Measurements from ENCODE around the gene DDX54. TPM values are rescaled to one million over a fixed set of nuclear protein-coding genes. Genes with fewer than 3 reads are reported as not detected.

Gene DDX54
- total RNA-seq, 1 experiment from 2014 or later, result 83.0 TPM

DNA sequence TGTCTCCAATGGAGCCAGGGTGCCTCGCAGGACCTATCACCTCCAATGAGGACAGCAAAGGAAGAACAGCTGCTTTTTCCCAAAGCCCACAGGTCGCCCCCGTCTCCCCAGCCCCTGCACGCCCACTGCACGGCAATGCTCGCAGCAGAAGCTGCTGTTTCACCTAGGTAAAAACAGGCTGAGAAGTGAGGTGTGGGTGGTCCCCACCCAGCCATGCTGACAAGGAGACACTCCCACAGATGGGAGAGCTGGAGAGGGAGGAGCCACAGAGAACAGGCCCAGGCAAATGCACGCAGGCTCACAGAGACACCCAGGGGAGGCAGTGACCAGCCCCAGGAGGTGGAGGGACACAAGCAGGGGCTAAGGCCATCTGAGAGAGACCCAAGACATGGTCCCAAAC lies 25.3 kb downstream of the DDX54 start:
- Histone ChIP-seq H2AFZ (ENCODE audit: low read length) (no peak overlapping the region), H3K4me2 (ENCODE audit: insufficient read depth, insufficient read length, low read length) (no peak overlapping the region), H2BK20ac (ENCODE audit: low read depth, low read length, poor library complexity, severe bottlenecking) (no peak overlapping the region), H3K14ac (ENCODE audit: insufficient read depth, low read length) (no peak overlapping the region), H4K20me1 (ENCODE audit: control insufficient read depth, insufficient read depth, insufficient read length) (no peaks in the 10 kb centered on the region), H4K91ac (ENCODE audit: insufficient read length, low read depth, low read length) (no peak overlapping the region), H3K9me3 (ENCODE audit: control insufficient read depth, low read depth, low read length) (no peaks in the 10 kb centered on the region), H3K27ac (ENCODE audit: insufficient read length, low read depth, low read length) (no peak overlapping the region), H3K79me2 (ENCODE audit: insufficient read depth, low read length) (no peaks in the 10 kb centered on the region), H3T11ph (ENCODE audit: low read length) (no peak overlapping the region), H2BK15ac (ENCODE audit: low read depth, low read length) (no peak overlapping the region), H3K23me2 (ENCODE audit: insufficient read length, low read depth, low read length, poor library complexity, severe bottlenecking) (peaks cover 3% of the 10 kb centered on the region), H4K8ac (replicated peaks; ENCODE audit: insufficient read length, low read depth, low read length) (no peak overlapping the region), H3K4me1 (ENCODE audit: insufficient read depth, low read length) (no peaks in the 10 kb centered on the region), H3K9ac (ENCODE audit: extremely low read depth, insufficient read length, low read length) (no peak overlapping the region), H2BK5ac (ENCODE audit: insufficient read length, low read length) (no peak overlapping the region), H2BK120ac (ENCODE audit: low read depth, low read length, poor library complexity, severe bottlenecking) (no peak overlapping the region), H3K79me1 (ENCODE audit: insufficient read depth, low read depth, low read length, poor library complexity, severe bottlenecking) (no peaks in the 10 kb centered on the region), H4K5ac (ENCODE audit: insufficient read length, low read depth, low read length) (no peak overlapping the region), H3K27me3 (ENCODE audit: insufficient read depth, low read length) (no peaks in the 10 kb centered on the region), H3K4ac (ENCODE audit: low read depth, low read length) (no peak overlapping the region), H3K18ac (ENCODE audit: insufficient read length, low read depth, low read length) (no peak overlapping the region), H2AK5ac (ENCODE audit: insufficient read length, low read length) (no peak overlapping the region), H3K56ac (ENCODE audit: insufficient read length, low read depth, low read length) (no peak overlapping the region), H3K23ac (ENCODE audit: insufficient read length, low read depth, low read length) (no peak overlapping the region), H2BK12ac (ENCODE audit: insufficient read length, low read depth, low read length) (no peak overlapping the region)
- Mint-ChIP-seq H3K27ac (no peak overlapping the region), H3K4me3 (no peak overlapping the region), H3K9me3 (no peaks in the 10 kb centered on the region), H3K36me3 (ENCODE audit: insufficient read depth in 1 of 3, low read depth in 3 of 3) (peaks cover 18 to 67% (median 61%) of the 10 kb centered on the region in 3 experiments), H3K27me3 (ENCODE audit: low read depth) (peaks cover 18% of the 10 kb centered on the region), H3K4me1 (peaks cover 11 to 22% of the 10 kb centered on the region in 2 experiments)
- no peak for DNase-seq
- no CpG with 5 or more reads among the region's 7 CpGs for whole genome bisulfite sequencing (ENCODE audit: extremely low coverage, insufficient read length, low lambda C conversion rate)
- TF ChIP-seq, protein P1, sequence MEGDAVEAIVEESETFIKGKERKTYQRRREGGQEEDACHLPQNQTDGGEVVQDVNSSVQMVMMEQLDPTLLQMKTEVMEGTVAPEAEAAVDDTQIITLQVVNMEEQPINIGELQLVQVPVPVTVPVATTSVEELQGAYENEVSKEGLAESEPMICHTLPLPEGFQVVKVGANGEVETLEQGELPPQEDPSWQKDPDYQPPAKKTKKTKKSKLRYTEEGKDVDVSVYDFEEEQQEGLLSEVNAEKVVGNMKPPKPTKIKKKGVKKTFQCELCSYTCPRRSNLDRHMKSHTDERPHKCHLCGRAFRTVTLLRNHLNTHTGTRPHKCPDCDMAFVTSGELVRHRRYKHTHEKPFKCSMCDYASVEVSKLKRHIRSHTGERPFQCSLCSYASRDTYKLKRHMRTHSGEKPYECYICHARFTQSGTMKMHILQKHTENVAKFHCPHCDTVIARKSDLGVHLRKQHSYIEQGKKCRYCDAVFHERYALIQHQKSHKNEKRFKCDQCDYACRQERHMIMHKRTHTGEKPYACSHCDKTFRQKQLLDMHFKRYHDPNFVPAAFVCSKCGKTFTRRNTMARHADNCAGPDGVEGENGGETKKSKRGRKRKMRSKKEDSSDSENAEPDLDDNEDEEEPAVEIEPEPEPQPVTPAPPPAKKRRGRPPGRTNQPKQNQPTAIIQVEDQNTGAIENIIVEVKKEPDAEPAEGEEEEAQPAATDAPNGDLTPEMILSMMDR (conservative IDR thresholded peaks at IDR 0.05), result no peak
